ENCODE results near the gene PLEK2. TPM values are rescaled to one million over a fixed set of nuclear protein-coding genes. Genes with fewer than 3 reads are reported as not detected.

Gene PLEK2
- 1.3 TPM for polyA plus RNA-seq (2013, experiment 1 of 2)
- 1.3 TPM for polyA plus RNA-seq (2013, experiment 2 of 2)

- Histone ChIP-seq H3K27me3 (ENCODE audit: control insufficient read depth in 1 of 2, insufficient read depth in 1 of 2, low read length in 2 of 2) (no peaks in the 10 kb centered on the region), H4K8ac (ENCODE audit: low read length) (peak within 1 kb of the TSS; percentile 71), H3K4me1 (ENCODE audit: control insufficient read depth, insufficient read depth, low read depth, low read length) (peaks cover 19% of the 10 kb centered on the region), H2BK5ac (ENCODE audit: low read depth, low read length, poor library complexity, severe bottlenecking) (no peak within 1 kb of the TSS), H2AK5ac (ENCODE audit: low read length, severe bottlenecking) (peak within 1 kb of the TSS; percentile 39), H3K23ac (ENCODE audit: low read length in 2 of 2) (no peak within 1 kb of the TSS), H3K4me3 (ENCODE audit: insufficient read depth in 1 of 2, low read depth in 1 of 2, low read length in 2 of 2) (peak within 1 kb of the TSS; percentile 65 to 74), H3K9ac (ENCODE audit: low read length) (peak within 1 kb of the TSS; percentile 53), H4K91ac (ENCODE audit: low read length) (peak within 1 kb of the TSS; percentile 64), H3K4ac (ENCODE audit: low read depth in 1 of 2, low read length in 2 of 2) (peak within 1 kb of the TSS; percentile 13 to 26), H2BK120ac (ENCODE audit: low read depth, low read length) (no peak within 1 kb of the TSS), H3K14ac (ENCODE audit: low read length in 2 of 2) (peak within 1 kb of the TSS in 1 of 2 experiments; percentile 80), H3K9me3 (ENCODE audit: control insufficient read depth, low read length) (no peaks in the 10 kb centered on the region), H2AFZ (ENCODE audit: low read depth, low read length) (peak within 1 kb of the TSS; percentile 72), H3K4me2 (ENCODE audit: low read length, poor library complexity, severe bottlenecking) (peak within 1 kb of the TSS; percentile 64), H3K18ac (ENCODE audit: low read depth in 1 of 2, low read length in 2 of 2) (peak within 1 kb of the TSS; percentile 42 to 72), H3K79me1 (replicated peaks; ENCODE audit: low read length, poor library complexity, severe bottlenecking) (no peaks in the 10 kb centered on the region), H3K36me3 (ENCODE audit: control insufficient read depth in 1 of 2, insufficient read depth in 2 of 2, low read depth in 1 of 2, low read length in 2 of 2) (no peaks in the 10 kb centered on the region), H2BK15ac (ENCODE audit: low read depth, poor library complexity, severe bottlenecking) (peak within 1 kb of the TSS; percentile 60), H3K27ac (ENCODE audit: low read length, poor library complexity, severe bottlenecking) (no peak within 1 kb of the TSS), H2BK12ac (ENCODE audit: low read length in 2 of 2) (peak within 1 kb of the TSS in 1 of 2 experiments; percentile 40)
- DNase-seq = no peak
- whole genome bisulfite sequencing = 42% methylated on average over 60 of the region's 63 CpGs
Observed at GRCh38 chr14:67411820-67412421, at the start of gene PLEK2. Gene PLEK2, minus strand, starts transcription at chr14:67412165. Its CDS starts 106 bp downstream, at chr14:67412059.

GRCh38 chr14:67461341-67461985 lies 49.5 kb upstream of the PLEK2 start:
- Histone ChIP-seq H2BK12ac (ENCODE audit: low read length in 2 of 2) (no peak overlapping the region), H2AFZ (ENCODE audit: low read depth, low read length) (no peak overlapping the region), H3K27me3 (ENCODE audit: control insufficient read depth in 1 of 2, insufficient read depth in 1 of 2, low read length in 2 of 2) (peaks cover 60 to 64% of the 10 kb centered on the region in 2 experiments), H3K4me1 (ENCODE audit: control insufficient read depth, insufficient read depth, low read depth, low read length) (peaks cover 3% of the 10 kb centered on the region), H3K36me3 (ENCODE audit: control insufficient read depth in 1 of 2, insufficient read depth in 2 of 2, low read depth in 1 of 2, low read length in 2 of 2) (no peaks in the 10 kb centered on the region), H3K79me1 (replicated peaks; ENCODE audit: low read length, poor library complexity, severe bottlenecking) (no peaks in the 10 kb centered on the region), H3K27ac (ENCODE audit: low read length, poor library complexity, severe bottlenecking) (no peak overlapping the region), H3K4me2 (ENCODE audit: low read length, poor library complexity, severe bottlenecking) (no peak overlapping the region), H3K18ac (ENCODE audit: low read depth in 1 of 2, low read length in 2 of 2) (no peak overlapping the region), H2BK120ac (ENCODE audit: low read depth, low read length) (no peak overlapping the region), H2AK5ac (ENCODE audit: low read length, severe bottlenecking) (no peak overlapping the region), H4K8ac (ENCODE audit: low read length) (no peak overlapping the region), H4K91ac (ENCODE audit: low read length) (no peak overlapping the region), H3K4ac (ENCODE audit: low read depth in 1 of 2, low read length in 2 of 2) (no peak overlapping the region), H2BK15ac (ENCODE audit: low read depth, poor library complexity, severe bottlenecking) (no peak overlapping the region), H3K23ac (ENCODE audit: low read length in 2 of 2) (no peak overlapping the region), H3K14ac (ENCODE audit: low read length in 2 of 2) (no peak overlapping the region), H3K9me3 (ENCODE audit: control insufficient read depth, low read length) (no peaks in the 10 kb centered on the region), H2BK5ac (ENCODE audit: low read depth, low read length, poor library complexity, severe bottlenecking) (no peak overlapping the region), H3K9ac (ENCODE audit: low read length) (peak overlapping the region; percentile 28), H3K4me3 (ENCODE audit: insufficient read depth in 1 of 2, low read depth in 1 of 2, low read length in 2 of 2) (no peak overlapping the region)
- DNase-seq = peak; percentile 66
- WGBS = 62% methylated on average over 3 of the region's 3 CpGs

- no peak overlapping the region for H3K18ac ChIP-seq (ENCODE audit: low read depth in 1 of 2, low read length in 2 of 2)
- no peak overlapping the region for H2BK12ac ChIP-seq (ENCODE audit: low read length in 2 of 2)
- H3K4me1 ChIP-seq (ENCODE audit: control insufficient read depth, insufficient read depth, low read depth, low read length) = no peaks in the 10 kb centered on the region
- H3K4me2 ChIP-seq (ENCODE audit: low read length, poor library complexity, severe bottlenecking) = no peak overlapping the region
- no peak overlapping the region for H2AFZ ChIP-seq (ENCODE audit: low read depth, low read length)
- no peak overlapping the region for H3K14ac ChIP-seq (ENCODE audit: low read length in 2 of 2)
- H3K79me1 ChIP-seq (replicated peaks; ENCODE audit: low read length, poor library complexity, severe bottlenecking) = no peaks in the 10 kb centered on the region
- H3K27me3 ChIP-seq (ENCODE audit: control insufficient read depth in 1 of 2, insufficient read depth in 1 of 2, low read length in 2 of 2) = peaks cover 41 to 43% of the 10 kb centered on the region in 2 experiments
- 82% methylated on average over 5 of the region's 5 CpGs for WGBS
- H3K36me3 ChIP-seq (ENCODE audit: control insufficient read depth in 1 of 2, insufficient read depth in 2 of 2, low read depth in 1 of 2, low read length in 2 of 2) = no peaks in the 10 kb centered on the region
- H3K23ac ChIP-seq (ENCODE audit: low read length in 2 of 2) = no peak overlapping the region
- no peak overlapping the region for H3K27ac ChIP-seq (ENCODE audit: low read length, poor library complexity, severe bottlenecking)
- H4K8ac ChIP-seq (ENCODE audit: low read length) = no peak overlapping the region
- no peak overlapping the region for H3K4ac ChIP-seq (ENCODE audit: low read depth in 1 of 2, low read length in 2 of 2)
- H2BK5ac ChIP-seq (ENCODE audit: low read depth, low read length, poor library complexity, severe bottlenecking) = no peak overlapping the region
- H3K9me3 ChIP-seq (ENCODE audit: control insufficient read depth, low read length) = no peaks in the 10 kb centered on the region
- no peak for DNase-seq
- no peak overlapping the region for H3K4me3 ChIP-seq (ENCODE audit: insufficient read depth in 1 of 2, low read depth in 1 of 2, low read length in 2 of 2)
- H3K9ac ChIP-seq (ENCODE audit: low read length) = no peak overlapping the region
- H2BK15ac ChIP-seq (ENCODE audit: low read depth, poor library complexity, severe bottlenecking) = no peak overlapping the region
- no peak overlapping the region for H2AK5ac ChIP-seq (ENCODE audit: low read length, severe bottlenecking)
- no peak overlapping the region for H2BK120ac ChIP-seq (ENCODE audit: low read depth, low read length)
- no peak overlapping the region for H4K91ac ChIP-seq (ENCODE audit: low read length)
Observed at GRCh38 chr14:67459336-67459735, 47.4 kb upstream of the PLEK2 start.

- no peaks in the 10 kb centered on the region for H3K4me1 ChIP-seq (ENCODE audit: control insufficient read depth, insufficient read depth, low read depth, low read length)
- H3K4me3 ChIP-seq (ENCODE audit: insufficient read depth in 1 of 2, low read depth in 1 of 2, low read length in 2 of 2) = no peak overlapping the region
- H3K9me3 ChIP-seq (ENCODE audit: control insufficient read depth, low read length) = no peaks in the 10 kb centered on the region
- no peak overlapping the region for H3K14ac ChIP-seq (ENCODE audit: low read length in 2 of 2)
- H3K27ac ChIP-seq (ENCODE audit: low read length, poor library complexity, severe bottlenecking) = no peak overlapping the region
- H2BK12ac ChIP-seq (ENCODE audit: low read length in 2 of 2) = no peak overlapping the region
- no peak for DNase-seq
- H3K9ac ChIP-seq (ENCODE audit: low read length) = no peak overlapping the region
- H3K4ac ChIP-seq (ENCODE audit: low read depth in 1 of 2, low read length in 2 of 2) = no peak overlapping the region
- H3K18ac ChIP-seq (ENCODE audit: low read depth in 1 of 2, low read length in 2 of 2) = no peak overlapping the region
- no peak overlapping the region for H4K8ac ChIP-seq (ENCODE audit: low read length)
- no peak overlapping the region for H2BK5ac ChIP-seq (ENCODE audit: low read depth, low read length, poor library complexity, severe bottlenecking)
- H4K91ac ChIP-seq (ENCODE audit: low read length) = no peak overlapping the region
- 22% methylated on average over 6 of the region's 6 CpGs for WGBS
- no peaks in the 10 kb centered on the region for H3K79me1 ChIP-seq (replicated peaks; ENCODE audit: low read length, poor library complexity, severe bottlenecking)
- no peak overlapping the region for H2AK5ac ChIP-seq (ENCODE audit: low read length, severe bottlenecking)
- no peaks in the 10 kb centered on the region for H3K36me3 ChIP-seq (ENCODE audit: control insufficient read depth in 1 of 2, insufficient read depth in 2 of 2, low read depth in 1 of 2, low read length in 2 of 2)
- peaks cover 44 to 48% of the 10 kb centered on the region in 2 experiments for H3K27me3 ChIP-seq (ENCODE audit: control insufficient read depth in 1 of 2, insufficient read depth in 1 of 2, low read length in 2 of 2)
- H2BK120ac ChIP-seq (ENCODE audit: low read depth, low read length) = no peak overlapping the region
- H2BK15ac ChIP-seq (ENCODE audit: low read depth, poor library complexity, severe bottlenecking) = no peak overlapping the region
- no peak overlapping the region for H3K4me2 ChIP-seq (ENCODE audit: low read length, poor library complexity, severe bottlenecking)
- no peak overlapping the region for H2AFZ ChIP-seq (ENCODE audit: low read depth, low read length)
- H3K23ac ChIP-seq (ENCODE audit: low read length in 2 of 2) = no peak overlapping the region
Observed at GRCh38 chr14:67457782-67458181, 45.8 kb upstream of the PLEK2 start.
